HepG2 (cell line): ENCODE results near the gene TFB1M. TPM values are rescaled to one million over a fixed set of nuclear protein-coding genes. Genes with fewer than 3 reads are reported as not detected.

Experiments used
- ATAC-seq: fragments of 200-7000 bp; cut with Tn5 transposase; 3 replicates; pipeline ENCODE4 v1.9.1; 2020; ENCODE audit warnings: mild to moderate bottlenecking, moderate library complexity
- BruUV-seq: library from RNA; stranded (reverse); fragments of 400-500 nt; replicated peaks from 2 replicates; lab custom pipeline; 2021; lab: Mats Ljungman, UMichigan
- CTCF ChIA-PET: fragments of 300-600 bp; formaldehyde crosslinking; extraction: SDS; loops from one replicate; lab custom pipeline; 2021; ENCODE audit warnings: low total read pairs, inconsistent platforms, low intra/inter-chr PET ratio; lab: Yijun Ruan, JAX
- POLR2A ChIA-PET: fragments of 350-600 bp; sonication (Branson Sonifier 250); formaldehyde crosslinking; loops from one replicate; lab custom pipeline; 2020; ENCODE audit warnings: antibody characterized with exemption, inconsistent platforms; lab: Yijun Ruan, JAX
- DNase-seq: peaks from one replicate; pipeline ENCODE4 v3.0.0-alpha.2; 2015; ENCODE audit warnings: low spot score
- FAIRE-seq: peaks from 3 replicates; lab custom pipeline; 2011; peaks lifted over from hg19 to GRCh38; lab: Jason Lieb, UNC
- H2AFZ ChIP-seq: one replicate; pipeline ENCODE4 v1.6.1; 2011; ENCODE audit warnings: low read length, inconsistent platforms
- H3K27ac ChIP-seq: fragments of 300-600 bp; 3 replicates; pipeline ENCODE4 v1.8.0; 2011; ENCODE audit warnings: mixed run types, mild to moderate bottlenecking, mixed read lengths, low read length, inconsistent platforms; ENCODE audit not compliant: insufficient read depth; ENCODE audit errors: extremely low read length
- H3K27me3 ChIP-seq, 2 experiments: fragments of 200-600 bp in 1 of 2; 2 replicates in 1 of 2; 3 replicates in 1 of 2; pipeline versions ENCODE4 v1.6.0 to v1.8.0; 2011; ENCODE audit warnings: low read length in 2 of 2, mild to moderate bottlenecking in 2 of 2, moderate library complexity in 2 of 2, inconsistent platforms in 1 of 2; ENCODE audit not compliant: insufficient read depth in 2 of 2, control insufficient read depth in 1 of 2
- H3K36me3 ChIP-seq, 2 experiments: fragments of 200-600 bp in 1 of 2; replicated peaks in 1 of 2; 2 replicates in 1 of 2; 3 replicates in 1 of 2; pipeline versions ENCODE4 v1.5.1 to v1.8.0; 2011; ENCODE audit warnings: low read length in 2 of 2, inconsistent platforms in 1 of 2; ENCODE audit not compliant: insufficient read depth in 2 of 2, control insufficient read depth in 1 of 2
- H3K4me1 ChIP-seq: 2 replicates; pipeline ENCODE4 v1.5.1; 2012; ENCODE audit warnings: low read length, inconsistent platforms; ENCODE audit not compliant: insufficient read depth
- H3K4me2 ChIP-seq: 2 replicates; pipeline ENCODE4 v1.6.0; 2011; ENCODE audit warnings: low read depth, low read length, inconsistent platforms
- H3K4me3 ChIP-seq, 3 experiments: fragments of 200-600 bp in 1 of 3; sonication (generic), shearing (Covaris generic) in 1 of 3; replicated peaks in 1 of 3; 2 replicates each; pipeline ENCODE4 v1.5.1; 2011 to 2016; ENCODE audit warnings: low read length in 3 of 3, inconsistent platforms in 2 of 3, low read depth in 2 of 3, mild to moderate bottlenecking in 2 of 3, control low read depth in 1 of 3, mixed read lengths in 1 of 3; ENCODE audit not compliant: insufficient read depth in 1 of 3
- H3K79me2 ChIP-seq: one replicate; pipeline ENCODE4 v1.6.1; 2011; ENCODE audit warnings: low read length, inconsistent platforms; ENCODE audit not compliant: insufficient read depth
- H3K9ac ChIP-seq: 2 replicates; pipeline ENCODE4 v1.6.0; 2011; ENCODE audit warnings: mild to moderate bottlenecking, low read depth, low read length, inconsistent platforms; ENCODE audit not compliant: insufficient read depth
- H3K9me3 ChIP-seq: 2 replicates; pipeline ENCODE4 v1.5.1; 2012; ENCODE audit warnings: mild to moderate bottlenecking, low read length
- H4K20me1 ChIP-seq: 2 replicates; pipeline ENCODE4 v1.6.0; 2011; ENCODE audit warnings: inconsistent platforms, mild to moderate bottlenecking, low read length, moderate library complexity; ENCODE audit not compliant: insufficient read depth
- ERF ChIP-seq: IDR thresholded peaks from 2 replicates; pipeline ENCODE4 v1.6.1; 2018; ENCODE audit warnings: missing biosample characterization, missing genetic modification reagents
- KLF13 ChIP-seq: sonication (generic); formaldehyde crosslinking; IDR thresholded peaks from 2 replicates; pipeline ENCODE4 v1.4.0; 2020; ENCODE audit warnings: mild to moderate bottlenecking, missing genetic modification reagents
- SSRP1 ChIP-seq: IDR thresholded peaks from 2 replicates; pipeline ENCODE4 v1.6.1; 2016; ENCODE audit warnings: control low read depth
- TP53 ChIP-seq: sonication (generic); formaldehyde crosslinking; conservative IDR thresholded peaks from 2 replicates; pipeline ENCODE4 v1.4.0; 2020; ENCODE audit warnings: missing genetic modification reagents
- ZBTB44 ChIP-seq: sonication (generic); formaldehyde crosslinking; IDR thresholded peaks from 2 replicates; pipeline ENCODE4 v1.4.0; 2020; ENCODE audit warnings: missing genetic modification reagents
- ZFP1 ChIP-seq: IDR thresholded peaks from 2 replicates; pipeline ENCODE4 v1.6.1; 2016
- ZMYM2 ChIP-seq: sonication (generic); formaldehyde crosslinking; IDR thresholded peaks from 2 replicates; pipeline ENCODE4 v1.8.0; 2022; ENCODE audit warnings: mild to moderate bottlenecking, missing genetic modification reagents
- ZNF124 ChIP-seq: sonication (generic); formaldehyde crosslinking; IDR thresholded peaks from 2 replicates; pipeline ENCODE4 v1.4.0; 2020; ENCODE audit warnings: missing genetic modification reagents
- ZNF207 ChIP-seq: fragments of 450-650 bp; IDR thresholded peaks from 2 replicates; pipeline ENCODE4 v1.6.1; 2016; ENCODE audit warnings: antibody characterized with exemption, borderline replicate concordance
- ZNF225 ChIP-seq: sonication (generic); formaldehyde crosslinking; IDR thresholded peaks from 2 replicates; pipeline ENCODE4 v1.4.0; 2020; ENCODE audit warnings: mild to moderate bottlenecking, missing genetic modification reagents
- ZNF414 ChIP-seq: sonication (generic); formaldehyde crosslinking; IDR thresholded peaks from 2 replicates; pipeline ENCODE4 v1.5.0; 2020; ENCODE audit warnings: missing genetic modification reagents
- ZNF460 ChIP-seq: sonication (generic); formaldehyde crosslinking; IDR thresholded peaks from 2 replicates; pipeline ENCODE4 v1.5.1; 2020; ENCODE audit warnings: missing genetic modification reagents, mild to moderate bottlenecking, borderline replicate concordance
- ZNF513 ChIP-seq: sonication (generic); formaldehyde crosslinking; conservative IDR thresholded peaks from 2 replicates; pipeline ENCODE4 v1.5.0; 2020; ENCODE audit warnings: missing genetic modification reagents
- ZNF547 ChIP-seq: sonication (generic); formaldehyde crosslinking; IDR thresholded peaks from 2 replicates; pipeline ENCODE4 v1.5.1; 2020; ENCODE audit warnings: mild to moderate bottlenecking, missing genetic modification reagents
- WGBS: methylation state at CpG from one replicate; pipeline ENCODE4 v1.1.6; 2017; ENCODE audit warnings: low lambda C conversion rate; 5-methylcytosine and 5-hydroxymethylcytosine counted together
- in situ Hi-C: cut with HindIII; loops from 2 replicates; pipeline ENCODE4 v1.10.0; 2017; ENCODE audit warnings: low pct_unique_long_range_greater_than_20kb; ENCODE audit not compliant: extremely low pct_ligation_motif_present
- intact Hi-C: fragments of 100-400 bp; cut with micrococcal nuclease; formaldehyde crosslinking; loops from one replicate; pipeline ENCODE4 v1.10.0; 2022; ENCODE audit not compliant: unreplicated experiment
- polyA plus RNA-seq, 8 experiments: library from polyadenylated mRNA; depleted of rRNA in 3 of 8; stranded (reverse) in 7 of 8; unstranded in 1 of 8; fragments of >200 nt; fragmentation: Illumina TruSeq in 4 of 8; extraction: Trizol in 4 of 8; gene quantifications; 2 replicates each; pipeline versions ENCODE4 v1.2.1 to v1.2.3, GENCODE V29; 2011 to 2016; ENCODE audit warnings: low read depth in 4 of 8, missing spikeins in 1 of 8, mixed read lengths in 1 of 8; ENCODE audit not compliant: insufficient read depth in 1 of 8
- total RNA-seq, 5 experiments: library from RNA; depleted of rRNA; stranded (reverse); fragments of >200 nt; fragmentation: Illumina TruSeq; extraction: Trizol; gene quantifications; 2 replicates each; pipeline ENCODE4 v1.2.3, GENCODE V29; 2016; ENCODE audit warnings: low read depth in 1 of 5
- TF ChIP-seq, protein P1 (sequence below): sonication (generic); formaldehyde crosslinking; IDR thresholded peaks from 2 replicates; pipeline ENCODE4 v1.8.0; 2022; ENCODE audit warnings: missing genetic modification reagents, low read depth, mild to moderate bottlenecking, borderline replicate concordance

TFB1M gene
- total and polyA plus RNA-seq, 2 of the 13 experiments (the other 11 are each of a cell fraction or from before 2014, with no cell fraction given), result 91.4 to 122 TPM

- peak; percentile 24; the same call in 1 of the 2 replicates for TF ChIP-seq ZNF414 (CRISPR knock-in tag)
- no peak for TF ChIP-seq ZNF460 (CRISPR knock-in tag)
- no peak for TF ChIP-seq ZMYM2 (CRISPR knock-in tag)
- TF ChIP-seq TP53 (CRISPR knock-in tag), result 0 out of 2 replicates have a peak, but pooled peaks have one; percentile 24
- TF ChIP-seq ZNF547 (CRISPR knock-in tag), result 0 out of 2 replicates have a peak, but pooled peaks have one; percentile 22
These were observed 15.3 kb upstream of the TFB1M start (continued) for GRCh38 chr6:155329460-155330132.

- Histone ChIP-seq H3K79me2 (peaks cover 39% of the 10 kb centered on the region), H3K27me3 (no peaks in the 10 kb centered on the region; a peak in 1 of 5 replicates), H3K9me3 (no peaks in the 10 kb centered on the region), H3K9ac (peak overlapping the region; percentile 100), H3K4me3 (peak overlapping the region; percentile 77 to 88 (median 82)), H3K4me2 (peak overlapping the region; percentile 95), H3K27ac (peak overlapping the region; percentile 100), H2AFZ (no peak overlapping the region), H3K36me3 (0 out of 5 replicates have a peak, but pooled peaks cover 0 to 2% of the 10 kb centered on the region in 2 experiments), H3K4me1 (peaks cover 73% of the 10 kb centered on the region), H4K20me1 (no peaks in the 10 kb centered on the region)
- peak; percentile 81 for FAIRE-seq
- intact Hi-C loops (loop anchor here (1.0 kb wide), 4 partner anchors 14 to 158 kb away; partner anchors contain the start of gene TFB1M), in situ Hi-C loops (loop anchor here (5.0 to 10.0 kb wide), 5 partner anchors 74 to 436 kb away; no protein-coding TSS in a partner anchor)
- ATAC-seq, result peak; percentile 92
- peak; percentile 100 for DNase-seq
- BruUV-seq, result no TSS peak
- ChIA-PET CTCF (interaction anchor here (0.7 to 3.3 kb wide), 4 partner anchors 158 to 437 kb away, joined by 5 to 43 read pairs (median 9); no protein-coding TSS in a partner anchor), POLR2A (interaction anchor here (0.7 to 7.7 kb wide), 35 partner anchors 9 to 234 kb away, joined by 3 to 155 read pairs (median 5); partner anchors contain the start of gene TFB1M)
- under 1% methylated on average over 6 of the region's 6 CpGs for WGBS
- TF ChIP-seq ZFP1 (CRISPR knock-in tag) (peak; percentile 83; the same call in 1 of the 2 replicates), ZNF124 (peak; percentile 80), ZNF513 (CRISPR knock-in tag) (no peak), KLF13 (0 out of 2 replicates have a peak, but pooled peaks have one; percentile 71), ERF (peak; percentile 63), ZBTB44 (CRISPR knock-in tag) (no peak), SSRP1 (CRISPR knock-in tag) (peak; percentile 75; the same call in 1 of the 2 replicates), ZNF207 (no peak), ZNF225 (CRISPR knock-in tag) (peak; percentile 64; the same call in 1 of the 2 replicates)
- TF ChIP-seq, protein P1, sequence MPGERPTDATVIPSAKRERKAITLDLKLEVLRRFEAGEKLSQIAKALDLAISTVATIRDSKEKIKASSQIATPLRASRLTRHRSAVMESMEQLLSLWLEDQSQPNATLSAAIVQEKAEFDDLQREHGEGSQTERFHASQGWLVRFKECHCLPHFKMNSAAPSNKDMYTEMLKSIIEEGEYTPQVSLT (CRISPR knock-in tag), result peak; percentile 28; the same call in 1 of the 2 replicates
These were observed 14.5 kb upstream of the TFB1M start for GRCh38 chr6:155328539-155329459.
